ENCODE measurements around the gene ZNF423. TPM values are rescaled to one million over a fixed set of nuclear protein-coding genes. Genes with fewer than 3 reads are reported as not detected.
A peak's percentile ranks its signal among the peaks of the same experiment; 100 is the strongest.

The ZNF423 gene
- total RNA-seq, 1 donor from 2014 or later = 8.4 TPM

- intact Hi-C loops (cut with DNase I) = no loop called here
- ATAC-seq (ENCODE audit: poor library complexity) = no peak
- no peak for DNase-seq
These were observed 399.7 kb downstream of the ZNF423 start for GRCh38 chr16:49455991-49456745.

- ATAC-seq (ENCODE audit: poor library complexity) = no peak
- intact Hi-C loops (cut with DNase I) = no loop called here
- DNase-seq = no peak
These were observed 400.5 kb downstream of the ZNF423 start for GRCh38 chr16:49455181-49455990.

DNA sequence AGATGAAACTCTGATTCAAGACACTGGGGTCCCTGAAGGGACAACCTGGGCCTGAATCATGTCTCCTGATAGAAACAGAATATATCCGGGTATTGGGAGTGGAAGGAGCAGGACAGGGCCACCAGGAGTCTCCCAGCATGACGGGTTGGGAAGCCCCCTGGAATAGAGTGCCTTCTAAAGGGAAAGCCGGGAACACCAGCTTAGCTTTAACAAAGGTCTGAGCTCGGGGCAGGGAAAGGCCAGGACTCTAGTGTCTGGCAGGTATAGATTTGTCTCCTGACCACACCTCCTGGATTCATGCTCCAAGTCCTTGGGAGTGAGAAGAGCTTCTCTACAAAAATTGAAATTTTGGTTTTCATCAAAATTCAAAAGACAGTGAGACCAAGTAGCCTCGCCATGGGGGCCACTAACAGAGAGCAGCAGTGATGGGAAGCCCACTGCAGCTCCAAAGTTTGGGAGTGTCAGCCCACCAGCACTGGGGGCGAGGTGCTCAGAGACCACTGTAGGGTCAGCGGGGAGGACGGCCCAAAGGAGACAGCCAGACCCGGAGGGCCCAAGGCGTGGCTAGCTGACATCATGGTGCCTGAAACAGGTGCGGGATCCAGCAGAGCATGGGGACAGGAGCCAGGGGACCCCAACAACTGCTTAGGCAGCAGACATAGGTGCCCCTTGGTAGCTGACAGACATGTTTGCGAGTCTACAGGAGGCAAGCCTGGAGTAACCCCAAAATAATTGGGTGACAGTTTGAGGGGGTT is 401.3 kb downstream of the ZNF423 start:
- intact Hi-C loops (cut with DNase I) = no loop called here
- DNase-seq = no peak
- ATAC-seq (ENCODE audit: poor library complexity) = no peak

DNA sequence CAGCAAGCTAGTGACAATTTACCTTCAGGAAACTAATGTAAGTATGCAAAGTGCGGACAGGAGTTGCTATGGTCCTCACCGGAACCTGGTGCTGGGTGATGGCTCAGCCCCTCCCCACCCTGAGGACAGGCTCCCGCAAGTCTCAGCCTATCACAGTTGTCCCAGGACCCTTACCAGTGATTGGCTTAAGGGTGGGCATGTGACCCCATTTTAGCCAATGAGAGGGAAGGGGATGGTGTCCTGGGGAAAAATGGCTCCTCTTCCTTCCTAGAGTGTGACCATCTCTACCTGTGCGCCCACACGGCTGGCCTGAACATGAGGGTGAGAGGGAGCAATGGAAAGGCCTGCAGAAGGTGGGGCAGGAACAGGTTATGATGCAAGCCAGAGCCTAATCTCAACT is 401.9 kb downstream of the ZNF423 start:
- DNase-seq (no peak), ATAC-seq (ENCODE audit: poor library complexity) (no peak)
- intact Hi-C loops (cut with DNase I) = no loop called here

- intact Hi-C loops (cut with DNase I) = no loop called here
- ATAC-seq (ENCODE audit: poor library complexity) = no peak
- DNase-seq = no peak
These were observed 402.9 kb downstream of the ZNF423 start for GRCh38 chr16:49453021-49453420.

DNA sequence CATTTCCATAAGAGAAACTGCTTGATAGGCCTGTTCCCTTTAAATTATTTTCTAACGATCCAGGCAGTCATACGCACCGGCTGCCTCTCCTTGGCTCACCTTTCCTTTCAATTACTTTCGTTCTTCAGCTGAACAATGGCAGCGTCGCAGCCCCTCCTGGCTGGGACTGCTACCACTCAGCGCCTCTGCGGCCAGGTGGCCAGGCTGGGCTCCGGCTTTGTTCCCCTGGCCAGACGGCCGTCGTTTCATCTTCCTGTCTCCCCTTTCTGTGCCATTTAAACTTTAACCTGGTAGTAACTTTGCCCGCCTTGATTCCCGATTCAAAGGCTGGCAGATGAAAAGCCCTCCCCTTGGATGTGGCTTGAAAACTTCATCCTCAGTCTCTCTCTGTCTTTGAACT is 403.3 kb downstream of the ZNF423 start:
- ATAC-seq (ENCODE audit: poor library complexity) (no peak), DNase-seq (no peak)
- intact Hi-C loops (cut with DNase I) = no loop called here

DNA sequence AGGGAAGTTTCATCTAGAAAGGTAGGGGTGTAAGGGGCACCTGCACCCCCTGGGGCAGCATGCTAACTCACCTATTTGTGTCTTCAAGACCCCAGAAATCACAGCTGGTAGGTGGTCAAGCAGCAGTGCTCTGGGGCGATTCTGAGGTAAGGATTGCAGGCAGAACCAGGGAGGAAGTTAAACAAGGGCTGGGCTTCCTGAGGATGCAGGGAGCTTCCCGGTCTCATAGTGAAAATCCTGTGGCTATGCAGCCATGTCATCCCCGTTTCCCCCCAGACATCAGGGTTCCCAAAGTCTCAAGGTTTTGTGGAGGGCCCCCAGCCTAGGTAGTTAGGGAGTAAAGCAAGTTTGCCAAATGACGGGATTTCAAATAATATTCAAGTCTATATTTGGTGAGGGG is 403.8 kb downstream of the ZNF423 start:
- no peak for ATAC-seq (ENCODE audit: poor library complexity)
- intact Hi-C loops (cut with DNase I) = no loop called here

GRCh38 chr16:49446805-49447204 is 409.1 kb downstream of the ZNF423 start:
- ATAC-seq (ENCODE audit: poor library complexity) (no peak), DNase-seq (no peak)
- intact Hi-C loops (cut with DNase I) = no loop called here

More for the DNA sequence above, 403.8 kb downstream of the ZNF423 start:
- DNase-seq = no peak

- DNase-seq = no peak
- intact Hi-C loops (cut with DNase I) = no loop called here
- no peak for ATAC-seq (ENCODE audit: poor library complexity)
These were observed 412.3 kb downstream of the ZNF423 start for GRCh38 chr16:49443576-49443975.

DNA sequence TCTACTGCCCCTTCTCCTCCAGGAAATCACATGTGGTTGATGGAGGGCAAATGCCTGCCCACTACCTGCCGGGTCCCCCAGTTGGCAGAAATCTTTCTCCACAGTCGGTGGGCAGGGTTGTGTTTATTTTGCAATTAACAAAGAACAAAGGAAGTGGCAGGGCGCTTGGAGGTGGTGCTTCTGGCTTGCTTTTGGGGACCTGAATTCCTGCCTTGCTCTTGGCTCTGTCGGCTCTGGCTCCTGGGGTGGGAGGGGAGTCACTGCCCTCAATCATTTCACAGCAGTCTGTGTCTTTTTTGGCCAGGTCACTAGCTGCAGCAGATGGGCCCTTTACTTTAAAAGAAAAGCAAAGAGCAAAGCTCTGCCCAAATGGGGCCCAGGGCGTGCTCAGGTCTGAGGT is 413.1 kb downstream of the ZNF423 start:
- DNase-seq = no peak
- ATAC-seq (ENCODE audit: poor library complexity) = no peak
- intact Hi-C loops (cut with DNase I) = no loop called here

GRCh38 chr16:49441366-49441780 is 414.5 kb downstream of the ZNF423 start:
- intact Hi-C loops (cut with DNase I) = no loop called here
- ATAC-seq (ENCODE audit: poor library complexity) = peak; percentile 49
- peak; percentile 62 for DNase-seq

DNA sequence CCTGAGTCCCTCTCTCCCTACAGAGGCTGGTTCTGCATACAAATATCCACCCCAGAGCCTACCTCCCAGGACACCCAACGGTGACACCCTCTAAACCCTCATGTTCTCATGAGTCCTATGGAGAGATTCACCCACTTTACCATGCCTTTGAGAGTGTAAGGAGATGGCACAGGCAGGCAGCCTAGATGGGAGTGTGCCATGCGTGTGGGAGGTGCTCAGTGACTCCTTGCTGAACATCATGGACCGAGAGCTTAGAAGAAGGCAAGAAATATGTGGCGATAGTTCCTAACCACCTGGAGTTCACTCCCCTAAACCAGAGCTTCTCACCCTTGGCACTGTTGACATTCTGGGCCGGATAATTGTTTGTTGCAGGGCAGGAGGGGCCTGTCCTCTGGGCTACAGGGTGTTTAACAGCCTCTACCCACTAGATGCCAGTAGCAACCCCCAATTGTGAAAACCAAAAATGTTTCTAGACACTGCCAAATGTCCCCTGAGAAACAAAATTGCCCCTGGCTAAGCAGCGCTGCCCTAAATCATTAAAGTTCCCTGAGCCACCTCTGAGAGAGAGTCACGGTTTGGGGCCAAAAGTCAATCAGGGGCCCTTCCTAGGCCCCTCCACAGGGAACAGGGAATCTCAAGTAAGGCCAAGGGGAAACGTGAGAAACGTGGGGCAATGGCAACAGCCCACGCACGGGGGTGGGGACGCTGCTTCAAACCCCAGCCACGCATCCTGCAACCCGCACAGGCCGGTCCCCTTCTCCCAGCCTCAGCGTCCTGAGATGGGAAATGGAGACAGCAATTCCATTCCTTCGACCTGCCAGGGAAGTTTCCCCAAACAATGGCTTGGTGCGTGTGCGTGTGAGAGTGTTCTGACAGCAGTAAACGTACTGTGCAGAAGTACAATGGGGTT is 415.5 kb downstream of the ZNF423 start:
- no peak for DNase-seq
- intact Hi-C loops (cut with DNase I) = no loop called here
- ATAC-seq (ENCODE audit: poor library complexity) = no peak

- ATAC-seq (ENCODE audit: poor library complexity) (no peak), DNase-seq (no peak)
- intact Hi-C loops (cut with DNase I) = no loop called here
These were observed 416.2 kb downstream of the ZNF423 start for GRCh38 chr16:49439676-49440075.

- ATAC-seq (ENCODE audit: poor library complexity) (no peak), DNase-seq (no peak)
- intact Hi-C loops (cut with DNase I) = no loop called here
These were observed 416.9 kb downstream of the ZNF423 start for GRCh38 chr16:49439050-49439449.

Other genes starting within 250 kb of the ZNF423 start
- gene CNEP1R1, start 169.1 kb upstream of the ZNF423 start, total RNA-seq = 16.1 TPM
- gene HEATR3, start 209.9 kb upstream of the ZNF423 start, total RNA-seq = 9.9 TPM